ENCODE results near the gene CRMP1.

GRCh38 chr4:5930876-5931275 lies 38.0 kb upstream of the CRMP1 start:
- TF ChIP-seq CTCF (conservative IDR thresholded peaks at IDR 0.05; ENCODE audit: low read length), result no peak
- no peak for TF ChIP-seq EZH2phosphoT487 (IDR thresholded peaks at IDR 0.05; ENCODE audit: borderline replicate concordance)

Data from Loucy (cell line).